SK-N-SH (cell line): ENCODE measurements around the gene RGS11. TPM values are rescaled to one million over a fixed set of nuclear protein-coding genes. Genes with fewer than 3 reads are reported as not detected.
A peak's percentile ranks its signal among the peaks of the same experiment; 100 is the strongest.

Source experiments
- CTCF ChIA-PET: fragments of 300-600, 350-600 bp; formaldehyde crosslinking; extraction: SDS; loops from one replicate; lab custom pipeline; 2021; lab: Yijun Ruan, JAX
- POLR2A ChIA-PET: fragments of 350-600 bp; sonication (Branson Sonifier 250); formaldehyde crosslinking; extraction: SDS; loops from one replicate; lab custom pipeline; 2020; ENCODE audit warnings: antibody characterized with exemption, inconsistent platforms; lab: Yijun Ruan, JAX
- DNase-seq: peaks from one replicate; pipeline ENCODE4 v3.0.0; 2012
- H2AFZ ChIP-seq: fragments of 200-600 bp; sonication (generic); 2 replicates; pipeline ENCODE4 v1.8.1; 2016; ENCODE audit warnings: antibody characterized with exemption, mild to moderate bottlenecking, low read depth
- H3F3A ChIP-seq: fragments of 200-600 bp; sonication (generic); replicated peaks from 2 replicates; pipeline ENCODE3; 2016; ENCODE audit warnings: antibody characterized with exemption, mild to moderate bottlenecking; ENCODE audit not compliant: insufficient read depth
- H3K27ac ChIP-seq, 2 experiments: fragments of 200-500 bp in 1 of 2; fragments of 200-600 bp in 1 of 2; sonication (Bioruptor generic) in 1 of 2; sonication (generic), shearing (Covaris generic) in 1 of 2; 2 replicates each; pipeline versions ENCODE4 v1.5.1 to v1.6.1; 2014 to 2016; ENCODE audit warnings: low read depth in 2 of 2, inconsistent platforms in 1 of 2, low read length in 1 of 2, mild to moderate bottlenecking in 1 of 2, mixed read lengths in 1 of 2
- H3K27me3 ChIP-seq: fragments of 200-600 bp; sonication (generic), shearing (Covaris generic); 2 replicates; pipeline ENCODE4 v1.6.1; 2016; ENCODE audit warnings: mixed run types; ENCODE audit not compliant: insufficient read depth
- H3K36me3 ChIP-seq, 2 experiments: fragments of 200-500 bp in 1 of 2; fragments of 200-600 bp in 1 of 2; sonication (Bioruptor generic) in 1 of 2; sonication (generic) in 1 of 2; replicated peaks in 1 of 2; 2 replicates each; pipeline versions ENCODE3 to v1.5.1; 2014 to 2016; ENCODE audit warnings: low read length in 1 of 2, mild to moderate bottlenecking in 1 of 2; ENCODE audit not compliant: insufficient read depth in 2 of 2, control insufficient read depth in 1 of 2
- H3K4me1 ChIP-seq, 2 experiments: fragments of 200-500 bp in 1 of 2; fragments of 200-600 bp in 1 of 2; sonication (Bioruptor generic) in 1 of 2; sonication (generic), shearing (Covaris generic) in 1 of 2; 2 replicates each; pipeline versions ENCODE4 v1.5.1 to v1.6.1; 2014 to 2016; ENCODE audit warnings: low read depth in 1 of 2, low read length in 1 of 2, mixed run types in 1 of 2; ENCODE audit not compliant: insufficient read depth in 2 of 2, control insufficient read depth in 1 of 2
- H3K4me2 ChIP-seq: fragments of 200-600 bp; sonication (generic), shearing (Covaris generic); 2 replicates; pipeline ENCODE4 v1.6.1; 2017; ENCODE audit warnings: mixed run types
- H3K4me3 ChIP-seq, 2 experiments: fragments of 200-500 bp in 1 of 2; fragments of 200-600 bp in 1 of 2; sonication (Bioruptor generic) in 1 of 2; sonication (generic), shearing (Covaris generic) in 1 of 2; 2 replicates each; pipeline versions ENCODE4 v1.5.1 to v1.8.1; 2014 to 2016; ENCODE audit warnings: low read depth in 2 of 2, inconsistent platforms in 1 of 2, low read length in 1 of 2, mild to moderate bottlenecking in 1 of 2, mixed read lengths in 1 of 2, moderate library complexity in 1 of 2
- H3K79me2 ChIP-seq: fragments of 200-600 bp; sonication (generic); 2 replicates; pipeline ENCODE4 v1.8.1; 2017; ENCODE audit warnings: mild to moderate bottlenecking; ENCODE audit not compliant: insufficient read depth
- H3K9ac ChIP-seq: fragments of 200-600 bp; sonication (generic); 2 replicates; pipeline ENCODE4 v1.6.1; 2017; ENCODE audit warnings: mixed run types
- H3K9me2 ChIP-seq: fragments of 200-600 bp; sonication (generic); 2 replicates; pipeline ENCODE4 v1.6.1; 2017; ENCODE audit warnings: mixed run types
- H3K9me3 ChIP-seq: fragments of 200-600 bp; sonication (generic); 2 replicates; pipeline ENCODE4 v1.6.1; 2017; ENCODE audit warnings: mixed run types, mild to moderate bottlenecking, moderate library complexity
- H4K20me1 ChIP-seq: fragments of 200-600 bp; sonication (generic); 2 replicates; pipeline ENCODE4 v1.6.1; 2017; ENCODE audit warnings: mild to moderate bottlenecking, mixed run types; ENCODE audit not compliant: insufficient read depth
- CHD2 ChIP-seq: fragments of 150-350 bp; IDR thresholded peaks from 2 replicates; pipeline ENCODE4 v1.6.1; 2018; ENCODE audit warnings: low read length; ENCODE audit not compliant: partially characterized antibody
- CTCF ChIP-seq: fragments of 200-600 bp; sonication (generic); IDR thresholded peaks from 2 replicates; pipeline ENCODE4 v1.6.1; 2017; ENCODE audit warnings: antibody characterized with exemption, mild to moderate bottlenecking, moderate library complexity
- ELF1 ChIP-seq: IDR thresholded peaks from 2 replicates; pipeline ENCODE4 v1.4.0; 2012
- FOSL2 ChIP-seq: IDR thresholded peaks from 2 replicates; pipeline ENCODE4 v1.4.0; 2012; ENCODE audit warnings: low read depth, mild to moderate bottlenecking, moderate library complexity, borderline replicate concordance
- FOXJ3 ChIP-seq: sonication (generic); formaldehyde crosslinking; IDR thresholded peaks from 2 replicates; pipeline ENCODE4 v1.5.1; 2020; ENCODE audit warnings: mild to moderate bottlenecking, missing genetic modification reagents
- GABPA ChIP-seq: IDR thresholded peaks from 2 replicates; pipeline ENCODE4 v1.4.0; 2012; ENCODE audit warnings: low read depth, mild to moderate bottlenecking
- GATA2 ChIP-seq: sonication (generic); formaldehyde crosslinking; IDR thresholded peaks from 2 replicates; pipeline ENCODE4 v1.5.0; 2020; ENCODE audit warnings: mild to moderate bottlenecking, missing genetic modification reagents
- MXI1 ChIP-seq: IDR thresholded peaks from 2 replicates; pipeline ENCODE4 v1.6.1; 2012; ENCODE audit warnings: mild to moderate bottlenecking, low read depth, low read length, improper control_type of control experiment
- NFIC ChIP-seq: IDR thresholded peaks from 2 replicates; pipeline ENCODE4 v1.4.0; 2012; ENCODE audit warnings: borderline replicate concordance
- NRF1 ChIP-seq: IDR thresholded peaks from 2 replicates; pipeline ENCODE4 v1.6.1; 2012; ENCODE audit warnings: low read depth, mild to moderate bottlenecking, low read length
- RCOR1 ChIP-seq: fragments of 150-350 bp; IDR thresholded peaks from 2 replicates; pipeline ENCODE4 v1.6.1; 2017; ENCODE audit warnings: antibody characterized with exemption, low read length
- RXRA ChIP-seq: IDR thresholded peaks from 2 replicates; pipeline ENCODE4 v1.4.0; 2012; ENCODE audit warnings: low read depth, mild to moderate bottlenecking, borderline replicate concordance
- SIN3A ChIP-seq: IDR thresholded peaks from 2 replicates; pipeline ENCODE4 v1.6.1; 2012; ENCODE audit warnings: low read depth, mild to moderate bottlenecking, low read length, moderate library complexity, borderline replicate concordance
- TAF1 ChIP-seq: IDR thresholded peaks from 2 replicates; pipeline ENCODE4 v1.6.1; 2012; ENCODE audit warnings: low read depth, mild to moderate bottlenecking, low read length, moderate library complexity, borderline replicate concordance
- TCF12 ChIP-seq: IDR thresholded peaks from 2 replicates; pipeline ENCODE4 v1.4.0; 2012
- TEAD4 ChIP-seq: IDR thresholded peaks from 2 replicates; pipeline ENCODE4 v1.4.0; 2012; ENCODE audit warnings: mild to moderate bottlenecking, borderline replicate concordance; ENCODE audit not compliant: insufficient read depth
- USF1 ChIP-seq: IDR thresholded peaks from 2 replicates; pipeline ENCODE4 v1.4.0; 2012; ENCODE audit warnings: low read depth, borderline replicate concordance
- YY1 ChIP-seq: IDR thresholded peaks from 2 replicates; pipeline ENCODE4 v1.4.0; 2012; ENCODE audit warnings: low read depth, mild to moderate bottlenecking
- WGBS: methylation state at CpG from one replicate; pipeline ENCODE4 v1.1.6; 2017; ENCODE audit warnings: low lambda C conversion rate; 5-methylcytosine and 5-hydroxymethylcytosine counted together
- polyA plus RNA-seq, 3 experiments: library from polyadenylated mRNA; depleted of rRNA; stranded (reverse); fragments of >200 nt; gene quantifications; 2 replicates each; pipeline ENCODE4 v1.2.3, GENCODE V29; 2012
- TF ChIP-seq, protein P1 (sequence below): fragments of 150-350 bp; IDR thresholded peaks from 2 replicates; pipeline ENCODE4 v1.6.1; 2017; ENCODE audit warnings: antibody characterized with exemption, low read length, low read depth, borderline replicate concordance
- TF ChIP-seq, protein P2 (sequence below): IDR thresholded peaks from 2 replicates; pipeline ENCODE4 v1.4.0; 2012; ENCODE audit warnings: low read depth

The RGS11 gene
- polyA plus RNA-seq, 1 of the 3 experiments (the other 2 are of a cell fraction): 9.8 TPM

GRCh38 chr16:229731-230281, 45.9 kb downstream of the RGS11 start:
- peak overlapping the region; percentile 94 to 96; a peak in 2 of 4 replicates for H3K27ac ChIP-seq

GRCh38 chr16:228852-229730, 46.7 kb downstream of the RGS11 start, which contains the start of gene LUC7L:
LUC7L (minus strand) TSS chr16:229449; CDS start chr16:229339, 110 bp downstream.
- H3K9me2 ChIP-seq: no peaks in the 10 kb centered on the region
- H3K4me1 ChIP-seq: peaks cover 10% of the 10 kb centered on the region in 2 experiments; a peak in 3 of 4 replicates
- peak within 1 kb of the TSS; percentile 99 for H3K4me2 ChIP-seq
- peaks cover 28 to 37% of the 10 kb centered on the region in 2 experiments for H3K36me3 ChIP-seq
- H2AFZ ChIP-seq: peak within 1 kb of the TSS; percentile 90
- DNase-seq: peak; percentile 98
- peaks cover 34% of the 10 kb centered on the region for H4K20me1 ChIP-seq
- 5% methylated on average over 40 of the region's 88 CpGs for WGBS
- H3K9me3 ChIP-seq: no peaks in the 10 kb centered on the region
- no peaks in the 10 kb centered on the region for H3K27me3 ChIP-seq
- peak within 1 kb of the TSS; percentile 94 to 96 for H3K27ac ChIP-seq
- peak within 1 kb of the TSS; percentile 97 for H3K9ac ChIP-seq
- peaks cover 12% of the 10 kb centered on the region for H3F3A ChIP-seq
- CTCF ChIA-PET: interaction anchor here (0.7 to 2.3 kb wide), 9 partner anchors 9 to 134 kb away, joined by 3 to 18 read pairs (median 4); partner anchors contain the start of gene HBQ1
- peaks cover 49% of the 10 kb centered on the region for H3K79me2 ChIP-seq
- H3K4me3 ChIP-seq: peak within 1 kb of the TSS; percentile 78 to 100
- POLR2A ChIA-PET: interaction anchor here (0.7 to 1.2 kb wide), 6 partner anchors 10 to 134 kb away, joined by 3 to 4 read pairs (median 3); no protein-coding TSS in a partner anchor
- no peak for TF ChIP-seq RCOR1
- TF ChIP-seq ELF1: peak; percentile 72
- no peak for TF ChIP-seq SIN3A
- peak; percentile 88 for TF ChIP-seq NRF1
- peak; percentile 51 for TF ChIP-seq MXI1
- no peak; the same call in 1 of the 2 replicates for TF ChIP-seq NFIC
- TF ChIP-seq GABPA: peak; percentile 93
- TF ChIP-seq TEAD4: 0 out of 2 replicates have a peak, but pooled peaks have one; percentile 23
- peak; percentile 53; the same call in 1 of the 2 replicates for TF ChIP-seq YY1
- TF ChIP-seq CHD2: peak; percentile 67
- no peak for TF ChIP-seq TCF12
- no peak for TF ChIP-seq CTCF
- TF ChIP-seq FOXJ3: no peak
- no peak for TF ChIP-seq RXRA
- TF ChIP-seq, protein P1, sequence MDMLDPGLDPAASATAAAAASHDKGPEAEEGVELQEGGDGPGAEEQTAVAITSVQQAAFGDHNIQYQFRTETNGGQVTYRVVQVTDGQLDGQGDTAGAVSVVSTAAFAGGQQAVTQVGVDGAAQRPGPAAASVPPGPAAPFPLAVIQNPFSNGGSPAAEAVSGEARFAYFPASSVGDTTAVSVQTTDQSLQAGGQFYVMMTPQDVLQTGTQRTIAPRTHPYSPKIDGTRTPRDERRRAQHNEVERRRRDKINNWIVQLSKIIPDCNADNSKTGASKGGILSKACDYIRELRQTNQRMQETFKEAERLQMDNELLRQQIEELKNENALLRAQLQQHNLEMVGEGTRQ: no peak
- no peak for TF ChIP-seq GATA2 (CRISPR knock-in tag)
- TF ChIP-seq, protein P2, sequence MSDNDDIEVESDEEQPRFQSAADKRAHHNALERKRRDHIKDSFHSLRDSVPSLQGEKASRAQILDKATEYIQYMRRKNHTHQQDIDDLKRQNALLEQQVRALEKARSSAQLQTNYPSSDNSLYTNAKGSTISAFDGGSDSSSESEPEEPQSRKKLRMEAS: peak; percentile 99
- TF ChIP-seq TAF1: peak; percentile 66; the same call in 1 of the 2 replicates
- no peak; the same call in 1 of the 2 replicates for TF ChIP-seq FOSL2

More at GRCh38 chr16:229731-230281, 45.9 kb downstream of the RGS11 start:
- peak overlapping the region; percentile 90 for H2AFZ ChIP-seq
- TF ChIP-seq ELF1 (no peak), USF1 (0 out of 2 replicates have a peak, but pooled peaks have one; percentile 2)
- H3K9me3 ChIP-seq: no peaks in the 10 kb centered on the region
- no peaks in the 10 kb centered on the region for H3K27me3 ChIP-seq
- peaks cover 10% of the 10 kb centered on the region in 2 experiments; a peak in 3 of 4 replicates for H3K4me1 ChIP-seq
- H3F3A ChIP-seq: peaks cover 16% of the 10 kb centered on the region
- no peak overlapping the region for H3K9ac ChIP-seq
- 85% methylated on average over 22 of the region's 22 CpGs for WGBS
- H3K79me2 ChIP-seq: peaks cover 42% of the 10 kb centered on the region
- H3K36me3 ChIP-seq: peaks cover 26 to 30% of the 10 kb centered on the region in 2 experiments
- ChIA-PET CTCF (interaction anchor here (0.7 to 2.0 kb wide), 4 partner anchors 9 to 123 kb away, joined by 3 to 5 read pairs (median 4); no protein-coding TSS in a partner anchor), POLR2A (no interaction called here)
- H3K4me3 ChIP-seq: peak overlapping the region; percentile 78 to 100
- H3K4me2 ChIP-seq: peak overlapping the region; percentile 99; the same call in 1 of the 2 replicates
- DNase-seq: no peak
- H4K20me1 ChIP-seq: peaks cover 34% of the 10 kb centered on the region
- no peaks in the 10 kb centered on the region for H3K9me2 ChIP-seq
